ENCODE data around the gene GRK5.

GRCh38 chr10:119399466-119399865 is 192.1 kb downstream of the GRK5 start:
- TF ChIP-seq CTCF (IDR thresholded peaks at IDR 0.05) (no peak), POLR2A (IDR thresholded peaks at IDR 0.05) (no peak)

All from sigmoid colon (tissue), 3 donors.